GM12874 (cell line): ENCODE measurements around the gene TFAP2E.

ENCODE experiments used
- CTCF ChIP-seq: IDR thresholded peaks from 2 replicates; pipeline ENCODE4 v1.5.1; 2011; ENCODE audit warnings: low read depth, mild to moderate bottlenecking, control low read depth, low read length, moderate library complexity; ENCODE audit not compliant: insufficient read depth

Gene TFAP2E

GRCh38 chr1:35598895-35599294 lies 25.8 kb downstream of the TFAP2E start:
- no peak for TF ChIP-seq CTCF

- TF ChIP-seq CTCF, result no peak
Measured at GRCh38 chr1:35599411-35599810, 26.3 kb downstream of the TFAP2E start.

GRCh38 chr1:35600593-35600992 lies 27.5 kb downstream of the TFAP2E start:
- no peak for TF ChIP-seq CTCF

- TF ChIP-seq CTCF, result no peak
Measured at GRCh38 chr1:35603468-35603867, 30.4 kb downstream of the TFAP2E start.

GRCh38 chr1:35603941-35604340 lies 30.8 kb downstream of the TFAP2E start:
- TF ChIP-seq CTCF, result no peak

GRCh38 chr1:35605071-35605866 lies 32.2 kb downstream of the TFAP2E start:
- no peak for TF ChIP-seq CTCF

GRCh38 chr1:35605867-35606182 lies 32.7 kb downstream of the TFAP2E start:
- no peak for TF ChIP-seq CTCF
